ENCODE results near the gene HIP1R.

HIP1R gene

GRCh38 chr12:122865268-122866231 is 30.3 kb downstream of the HIP1R start:
- H3K27ac ChIP-seq = peak overlapping the region; percentile 55; the same call in 1 of the 2 replicates
- peak; percentile 77 for TF ChIP-seq CTCF (IDR thresholded peaks at IDR 0.05)
- TF ChIP-seq ZFX (IDR thresholded peaks at IDR 0.05; ENCODE audit: borderline replicate concordance) = no peak

GRCh38 chr12:122866379-122866778 is 31.1 kb downstream of the HIP1R start:
- H3K27ac ChIP-seq = no peak overlapping the region
- no peak for TF ChIP-seq ZFX (IDR thresholded peaks at IDR 0.05; ENCODE audit: borderline replicate concordance)
- no peak for TF ChIP-seq CTCF (IDR thresholded peaks at IDR 0.05)

- no peak overlapping the region for H3K27ac ChIP-seq
- TF ChIP-seq ZFX (IDR thresholded peaks at IDR 0.05; ENCODE audit: borderline replicate concordance) = no peak
- TF ChIP-seq CTCF (IDR thresholded peaks at IDR 0.05) = no peak
Measured at GRCh38 chr12:122866950-122867607, 31.8 kb downstream of the HIP1R start.

- H3K27ac ChIP-seq = no peak overlapping the region
- TF ChIP-seq CTCF (IDR thresholded peaks at IDR 0.05) (no peak; the same call in 1 of the 2 replicates), ZFX (IDR thresholded peaks at IDR 0.05; ENCODE audit: borderline replicate concordance) (no peak)
Measured at GRCh38 chr12:122867691-122868461, 32.6 kb downstream of the HIP1R start.

GRCh38 chr12:122868471-122869177 is 33.4 kb downstream of the HIP1R start:
- TF ChIP-seq ZFX (IDR thresholded peaks at IDR 0.05; ENCODE audit: borderline replicate concordance) = no peak
- TF ChIP-seq CTCF (IDR thresholded peaks at IDR 0.05) = no peak
- H3K27ac ChIP-seq = no peak overlapping the region

GRCh38 chr12:122869207-122869973 is 34.1 kb downstream of the HIP1R start:
- no peak overlapping the region; the same call in 1 of the 2 replicates for H3K27ac ChIP-seq
- TF ChIP-seq CTCF (IDR thresholded peaks at IDR 0.05) (no peak), ZFX (IDR thresholded peaks at IDR 0.05; ENCODE audit: borderline replicate concordance) (no peak)
